Thyroid gland (tissue), 4 donors: ENCODE data around the gene TRH. TPM values are rescaled to one million over a fixed set of nuclear protein-coding genes. Genes with fewer than 3 reads are reported as not detected.

Experiments used
- DNase-seq, 2 donors: peaks; one replicate each; pipeline ENCODE4 v3.0.0-alpha.2; 2019
- H3K27ac ChIP-seq, 3 donors: fragments of 200-600 bp; sonication (generic); 1 replicate in 2 of 3; 2 replicates in 1 of 3; pipeline ENCODE4 v1.5.1; 2016 to 2019; ENCODE audit warnings: mild to moderate bottlenecking in 1 of 3, moderate library complexity in 1 of 3
- H3K27me3 ChIP-seq: fragments of 200-600 bp; sonication (generic); one replicate; pipeline ENCODE4 v1.5.1; 2019
- H3K36me3 ChIP-seq, 2 donors: fragments of 200-600 bp; sonication (generic); one replicate each; pipeline ENCODE4 v1.5.1; 2016 to 2019
- H3K4me1 ChIP-seq, 2 donors: fragments of 200-600 bp; sonication (generic); one replicate each; pipeline ENCODE4 v1.5.1; 2017 to 2019
- H3K4me3 ChIP-seq, 3 donors: fragments of 200-600 bp; sonication (generic); replicated peaks in 1 of 3; 1 replicate in 2 of 3; 2 replicates in 1 of 3; pipeline ENCODE4 v1.5.1; 2016; ENCODE audit warnings: mild to moderate bottlenecking in 1 of 3
- H3K9me3 ChIP-seq: fragments of 200-600 bp; sonication (generic); one replicate; pipeline ENCODE4 v1.5.1; 2017
- POLR2A ChIP-seq, 2 donors: fragments of 450-650 bp; IDR thresholded peaks; one replicate each; pipeline ENCODE4 v1.6.1; 2017; ENCODE audit warnings: antibody characterized with exemption in 2 of 2, mild to moderate bottlenecking in 2 of 2, moderate library complexity in 1 of 2
- WGBS, 2 donors: methylation state at CpG; one replicate each; pipeline ENCODE4 v1.1.5; 2017; 5-methylcytosine and 5-hydroxymethylcytosine counted together
- intact Hi-C: fragments of 100-400 bp; cut with DNase I; formaldehyde crosslinking; loops from one replicate; pipeline ENCODE4 v1.15.1; 2023
- total RNA-seq, 4 donors: library from RNA; depleted of rRNA; stranded (reverse); fragments of >200 nt; gene quantifications; one replicate each; pipeline ENCODE4 v1.2.3, GENCODE V29; 2016
- TF ChIP-seq, protein P1 (sequence below), 6 experiments: fragments of 200-600 bp in 3 of 6; fragments of 450-650 bp in 3 of 6; sonication (generic) in 3 of 6; IDR thresholded peaks; one replicate each; pipeline ENCODE4 v1.5.1; 2016 to 2019; ENCODE audit warnings: antibody characterized with exemption in 6 of 6, mild to moderate bottlenecking in 2 of 6, inconsistent platforms in 1 of 6, moderate library complexity in 1 of 6

TRH gene
- total RNA-seq, 4 donors from 2014 or later, result 0.22 TPM; not detected in 3

DNA sequence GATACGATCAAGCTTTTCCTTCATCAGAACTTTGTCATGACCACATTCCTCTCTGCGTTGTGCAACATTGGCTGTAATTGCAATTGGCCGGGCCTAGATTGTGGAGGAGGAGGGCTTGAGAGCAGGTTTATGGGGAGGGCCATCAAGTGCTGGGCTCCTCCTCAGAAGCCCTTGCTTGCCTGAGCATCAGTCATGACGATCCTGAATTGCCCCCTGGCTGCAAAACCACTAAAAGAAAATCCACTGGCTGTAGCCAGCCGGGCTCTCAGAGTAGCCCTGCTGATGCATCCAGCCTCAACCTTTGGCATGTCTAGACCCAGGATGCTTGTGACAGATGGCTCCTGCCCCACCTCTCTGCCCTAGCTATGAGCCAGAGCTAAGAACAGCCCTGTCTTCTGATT lies 13.4 kb upstream of the TRH start:
- WGBS, 2 donors, result 48 to 61% methylated on average over 4 to 5 of the region's 5 CpGs
- Histone ChIP-seq H3K9me3 (no peaks in the 10 kb centered on the region), H3K4me1 (no peaks in the 10 kb centered on the region), H3K36me3 (no peaks in the 10 kb centered on the region), H3K4me3 (no peak overlapping the region), H3K27ac (no peak overlapping the region), H3K27me3 (no peaks in the 10 kb centered on the region)
- DNase-seq, result no peak
- no peak for TF ChIP-seq POLR2A (IDR thresholded peaks at IDR 0.05)
- TF ChIP-seq, protein P1, sequence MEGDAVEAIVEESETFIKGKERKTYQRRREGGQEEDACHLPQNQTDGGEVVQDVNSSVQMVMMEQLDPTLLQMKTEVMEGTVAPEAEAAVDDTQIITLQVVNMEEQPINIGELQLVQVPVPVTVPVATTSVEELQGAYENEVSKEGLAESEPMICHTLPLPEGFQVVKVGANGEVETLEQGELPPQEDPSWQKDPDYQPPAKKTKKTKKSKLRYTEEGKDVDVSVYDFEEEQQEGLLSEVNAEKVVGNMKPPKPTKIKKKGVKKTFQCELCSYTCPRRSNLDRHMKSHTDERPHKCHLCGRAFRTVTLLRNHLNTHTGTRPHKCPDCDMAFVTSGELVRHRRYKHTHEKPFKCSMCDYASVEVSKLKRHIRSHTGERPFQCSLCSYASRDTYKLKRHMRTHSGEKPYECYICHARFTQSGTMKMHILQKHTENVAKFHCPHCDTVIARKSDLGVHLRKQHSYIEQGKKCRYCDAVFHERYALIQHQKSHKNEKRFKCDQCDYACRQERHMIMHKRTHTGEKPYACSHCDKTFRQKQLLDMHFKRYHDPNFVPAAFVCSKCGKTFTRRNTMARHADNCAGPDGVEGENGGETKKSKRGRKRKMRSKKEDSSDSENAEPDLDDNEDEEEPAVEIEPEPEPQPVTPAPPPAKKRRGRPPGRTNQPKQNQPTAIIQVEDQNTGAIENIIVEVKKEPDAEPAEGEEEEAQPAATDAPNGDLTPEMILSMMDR (IDR thresholded peaks at IDR 0.05), result no peak
- intact Hi-C loops, result no loop called here

DNA sequence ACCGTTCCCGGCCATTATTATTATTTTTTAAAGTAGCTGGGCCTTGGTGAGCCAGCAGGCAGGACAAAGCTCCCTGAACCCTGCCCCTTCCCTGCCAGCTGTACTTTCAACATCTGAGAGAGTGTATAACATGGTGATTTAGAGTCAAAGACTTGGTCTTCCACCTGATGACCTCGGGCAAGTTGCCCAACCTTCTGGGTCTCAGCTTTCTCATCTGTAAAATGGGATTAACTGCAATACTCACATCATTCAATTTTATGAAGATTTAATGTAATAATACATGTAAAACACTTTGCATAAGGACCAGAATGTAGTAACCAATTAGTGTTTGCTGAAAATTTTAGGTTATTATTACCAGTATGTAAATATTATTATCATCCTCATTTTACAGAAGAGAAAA lies 11.9 kb upstream of the TRH start:
- H3K4me3 ChIP-seq, result no peak overlapping the region
- TF ChIP-seq, protein P1 (IDR thresholded peaks at IDR 0.05), result no peak
- TF ChIP-seq POLR2A (IDR thresholded peaks at IDR 0.05), result no peak

DNA sequence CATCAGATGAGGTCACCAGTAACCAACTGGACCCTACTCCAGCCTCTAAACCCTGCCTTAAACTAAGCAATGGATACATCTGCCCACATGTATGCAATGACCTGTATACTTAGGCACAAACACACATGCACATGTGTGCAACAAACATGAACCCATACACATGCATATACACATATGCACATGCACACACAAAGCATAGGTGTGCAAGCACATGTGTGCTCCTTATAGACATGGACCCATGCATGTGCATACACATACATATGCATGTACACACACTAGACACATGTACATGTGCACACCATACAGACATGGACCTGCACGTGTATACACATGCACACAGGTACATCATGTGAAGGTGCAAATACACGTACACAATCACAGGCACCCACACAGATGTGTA lies 8.6 kb upstream of the TRH start:
- no peaks in the 10 kb centered on the region for H3K9me3 ChIP-seq
- DNase-seq, result no peak
- H3K27me3 ChIP-seq, result no peaks in the 10 kb centered on the region
- H3K27ac ChIP-seq, result no peak overlapping the region
- TF ChIP-seq POLR2A (IDR thresholded peaks at IDR 0.05), result no peak
- TF ChIP-seq, protein P1 (IDR thresholded peaks at IDR 0.05), result no peak
- no peak overlapping the region for H3K4me3 ChIP-seq
- 57 to 93% methylated on average over 2 of the region's 2 CpGs for WGBS, 2 donors
- intact Hi-C loops, result no loop called here
- no peaks in the 10 kb centered on the region for H3K36me3 ChIP-seq
- no peaks in the 10 kb centered on the region for H3K4me1 ChIP-seq

More for the DNA sequence above, 11.9 kb upstream of the TRH start:
- Histone ChIP-seq H3K27me3 (no peaks in the 10 kb centered on the region), H3K4me1 (no peaks in the 10 kb centered on the region), H3K27ac (no peak overlapping the region), H3K36me3 (no peaks in the 10 kb centered on the region), H3K9me3 (no peaks in the 10 kb centered on the region)
- WGBS, 2 donors, result 84 to 87% methylated on average over 3 of the region's 3 CpGs
- DNase-seq, result no peak
- intact Hi-C loops, result no loop called here

DNA sequence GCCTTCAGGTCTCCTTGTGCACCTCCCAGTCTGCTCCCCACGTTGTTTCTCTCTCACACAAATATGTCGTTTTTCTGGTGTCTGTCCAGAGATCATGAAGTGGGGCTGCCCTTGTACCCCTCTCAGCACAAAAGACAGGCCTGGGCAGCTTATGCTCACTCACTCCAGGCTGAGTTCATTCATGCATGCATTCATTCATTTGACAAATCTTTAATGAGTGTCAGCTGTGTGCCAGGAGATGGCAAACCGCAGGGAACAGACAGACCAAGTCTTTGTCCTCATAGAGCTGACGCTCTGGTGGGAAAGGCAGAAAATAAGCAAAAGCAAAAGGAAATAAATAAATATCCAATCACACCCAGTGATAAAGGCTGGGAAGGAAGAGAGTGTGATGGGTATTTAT lies 7.6 kb upstream of the TRH start:
- Histone ChIP-seq H3K27me3 (no peaks in the 10 kb centered on the region), H3K36me3 (no peaks in the 10 kb centered on the region), H3K4me3 (no peak overlapping the region), H3K27ac (no peak overlapping the region), H3K9me3 (no peaks in the 10 kb centered on the region), H3K4me1 (no peaks in the 10 kb centered on the region)
- TF ChIP-seq POLR2A (IDR thresholded peaks at IDR 0.05), result no peak
- TF ChIP-seq, protein P1 (IDR thresholded peaks at IDR 0.05), result no peak
- WGBS, 2 donors, result 52 to 57% methylated on average over 4 of the region's 4 CpGs
- DNase-seq, result no peak
- intact Hi-C loops, result no loop called here

DNA sequence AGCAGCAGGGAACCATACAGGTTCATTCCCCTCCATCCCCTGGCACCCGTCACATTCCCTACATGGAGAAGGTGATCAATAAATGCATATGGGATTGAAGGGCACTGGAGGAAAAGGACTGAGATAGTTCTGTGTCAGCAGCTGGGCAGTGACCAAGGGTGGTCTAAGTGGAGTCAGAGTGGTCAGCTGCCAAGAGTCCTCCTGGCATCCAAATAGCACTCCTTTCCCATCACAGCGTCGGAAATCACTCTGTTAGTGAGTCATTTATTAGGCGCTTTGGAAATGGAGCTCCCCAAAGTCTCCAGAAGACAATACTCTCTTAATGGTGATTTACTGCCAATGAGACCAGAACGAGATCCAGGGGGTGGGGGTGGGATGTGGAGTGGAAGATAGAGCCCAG lies 6.8 kb upstream of the TRH start:
- WGBS, 2 donors, result 80 to 89% methylated on average over 5 of the region's 5 CpGs
- no peaks in the 10 kb centered on the region for H3K4me1 ChIP-seq
- no peaks in the 10 kb centered on the region for H3K36me3 ChIP-seq
- no peak for DNase-seq
- H3K4me3 ChIP-seq, result no peak overlapping the region
- TF ChIP-seq POLR2A (IDR thresholded peaks at IDR 0.05), result no peak
- TF ChIP-seq, protein P1 (IDR thresholded peaks at IDR 0.05), result no peak
- H3K27ac ChIP-seq, result no peak overlapping the region
- no peaks in the 10 kb centered on the region for H3K9me3 ChIP-seq
- intact Hi-C loops, result no loop called here
- no peaks in the 10 kb centered on the region for H3K27me3 ChIP-seq
